HEK293 (cell line): ENCODE measurements around the gene LHX6.
A peak's percentile ranks its signal among the peaks of the same experiment; 100 is the strongest.

Source experiments
- CTCF ChIA-PET: fragments of 350-600 bp; formaldehyde crosslinking; extraction: SDS; loops from one replicate; lab custom pipeline; 2021; ENCODE audit warnings: antibody characterized with exemption; lab: Yijun Ruan, JAX
- POLR2A ChIA-PET: fragments of 300-600 bp; formaldehyde crosslinking; extraction: SDS; loops from one replicate; lab custom pipeline; 2020; ENCODE audit warnings: antibody characterized with exemption, inconsistent platforms; lab: Yijun Ruan, JAX
- H3K27ac ChIP-seq: fragments of 200-500 bp; sonication (Bioruptor generic); 2 replicates; pipeline ENCODE4 v1.5.1; 2014; ENCODE audit warnings: low read depth, low read length, control low read depth, inconsistent platforms; ENCODE audit errors: extremely low read depth
- H3K36me3 ChIP-seq, 2 experiments: fragments of 200-500 bp in 1 of 2; sonication (Bioruptor generic) in 1 of 2; 1 replicate in 1 of 2; 2 replicates in 1 of 2; pipeline ENCODE4 v1.5.1; 2014 to 2017; ENCODE audit warnings: inconsistent platforms in 2 of 2, low read length in 2 of 2; ENCODE audit not compliant: control insufficient read depth in 2 of 2, insufficient read depth in 1 of 2
- H3K4me1 ChIP-seq: fragments of 200-500 bp; sonication (Bioruptor generic); 2 replicates; pipeline ENCODE4 v1.5.1; 2014; ENCODE audit warnings: mild to moderate bottlenecking, low read length, inconsistent platforms; ENCODE audit not compliant: control insufficient read depth, insufficient read depth
- H3K4me3 ChIP-seq: 2 replicates; pipeline ENCODE4 v1.5.1; 2011; ENCODE audit warnings: low read depth, mild to moderate bottlenecking, control low read depth, low read length, moderate library complexity
- H3K9me3 ChIP-seq: fragments of 200-500 bp; sonication (Bioruptor generic); 2 replicates; pipeline ENCODE4 v1.5.1; 2014; ENCODE audit warnings: low read depth, low read length, inconsistent platforms; ENCODE audit not compliant: control insufficient read depth, insufficient read depth
- HOXA7 ChIP-seq: sonication (generic); formaldehyde crosslinking; IDR thresholded peaks from 2 replicates; pipeline ENCODE4 v1.8.1; 2022; ENCODE audit warnings: missing genetic modification reagents, borderline replicate concordance
- KLF16 ChIP-seq: fragments of 450-650 bp; formaldehyde crosslinking; IDR thresholded peaks from 2 replicates; pipeline ENCODE4 v1.5.1; 2017; ENCODE audit warnings: missing biosample characterization, missing genetic modification characterization
- KLF9 ChIP-seq: fragments of 450-650 bp; formaldehyde crosslinking; IDR thresholded peaks from 2 replicates; pipeline ENCODE4 v1.5.1; 2016; ENCODE audit warnings: missing biosample characterization, missing genetic modification characterization, low read depth
- OSR2 ChIP-seq: fragments of 450-650 bp; formaldehyde crosslinking; IDR thresholded peaks from 2 replicates; pipeline ENCODE4 v1.5.1; 2016; ENCODE audit warnings: missing biosample characterization, missing genetic modification characterization
- RBAK ChIP-seq: fragments of 450-650 bp; formaldehyde crosslinking; IDR thresholded peaks from 2 replicates; pipeline ENCODE4 v1.5.1; 2016; ENCODE audit warnings: missing biosample characterization, missing genetic modification characterization
- SP3 ChIP-seq: fragments of 450-650 bp; formaldehyde crosslinking; IDR thresholded peaks from 2 replicates; pipeline ENCODE4 v1.5.1; 2016; ENCODE audit warnings: missing biosample characterization, missing genetic modification characterization
- YY1 ChIP-seq: fragments of 450-650 bp; formaldehyde crosslinking; IDR thresholded peaks from 2 replicates; pipeline ENCODE4 v1.5.1; 2018; ENCODE audit warnings: missing biosample characterization, missing genetic modification characterization
- ZFHX2 ChIP-seq: fragments of 450-650 bp; formaldehyde crosslinking; conservative IDR thresholded peaks from 2 replicates; pipeline ENCODE4 v1.5.1; 2016; ENCODE audit warnings: missing biosample characterization, missing genetic modification characterization
- ZNF133 ChIP-seq: fragments of 450-650 bp; formaldehyde crosslinking; IDR thresholded peaks from 2 replicates; pipeline ENCODE4 v1.5.1; 2016; ENCODE audit warnings: missing biosample characterization, missing genetic modification characterization
- ZNF157 ChIP-seq: fragments of 450-650 bp; formaldehyde crosslinking; IDR thresholded peaks from 2 replicates; pipeline ENCODE4 v1.5.1; 2016; ENCODE audit warnings: missing biosample characterization, missing genetic modification characterization
- ZNF16 ChIP-seq: fragments of 450-650 bp; formaldehyde crosslinking; IDR thresholded peaks from 2 replicates; pipeline ENCODE4 v1.5.1; 2016; ENCODE audit warnings: low read depth, missing biosample characterization, missing genetic modification characterization
- ZNF24 ChIP-seq: fragments of 450-650 bp; formaldehyde crosslinking; IDR thresholded peaks from 2 replicates; pipeline ENCODE4 v1.5.1; 2016; ENCODE audit warnings: missing biosample characterization, missing genetic modification characterization
- ZNF274 ChIP-seq, 2 experiments: fragments of 200-500 bp in 1 of 2; fragments of 450-650 bp in 1 of 2; sonication (Bioruptor generic) in 1 of 2; formaldehyde crosslinking in 1 of 2; IDR thresholded peaks; 2 replicates each; pipeline versions ENCODE4 v1.5.1 to v1.6.1; 2014 to 2016; ENCODE audit warnings: borderline replicate concordance in 1 of 2, inconsistent platforms in 1 of 2, low read length in 1 of 2, missing biosample characterization in 1 of 2, missing genetic modification characterization in 1 of 2
- ZNF341 ChIP-seq: fragments of 450-650 bp; formaldehyde crosslinking; IDR thresholded peaks from 2 replicates; pipeline ENCODE4; 2016; ENCODE audit warnings: low read depth, missing biosample characterization, missing genetic modification characterization
- ZNF394 ChIP-seq: fragments of 450-650 bp; formaldehyde crosslinking; IDR thresholded peaks from 2 replicates; pipeline ENCODE4 v1.5.1; 2016; ENCODE audit warnings: missing biosample characterization, missing genetic modification characterization, mild to moderate bottlenecking, moderate library complexity, borderline replicate concordance
- ZNF529 ChIP-seq: fragments of 450-650 bp; formaldehyde crosslinking; IDR thresholded peaks from 2 replicates; pipeline ENCODE4 v1.5.1; 2017; ENCODE audit warnings: missing genetic modification characterization, missing biosample characterization; ENCODE audit not compliant: insufficient replicate concordance
- ZNF548 ChIP-seq: fragments of 450-650 bp; formaldehyde crosslinking; IDR thresholded peaks from 2 replicates; pipeline ENCODE4 v1.5.1; 2016; ENCODE audit warnings: missing biosample characterization, missing genetic modification characterization
- ZNF747 ChIP-seq: fragments of 450-650 bp; formaldehyde crosslinking; IDR thresholded peaks from 2 replicates; pipeline ENCODE4 v1.5.1; 2016; ENCODE audit warnings: missing biosample characterization, missing genetic modification characterization
- ZNF777 ChIP-seq: fragments of 450-650 bp; formaldehyde crosslinking; IDR thresholded peaks from 2 replicates; pipeline ENCODE4 v1.5.1; 2017; ENCODE audit warnings: missing biosample characterization, missing genetic modification characterization, borderline replicate concordance
- ZNF792 ChIP-seq: fragments of 450-650 bp; formaldehyde crosslinking; IDR thresholded peaks from 2 replicates; pipeline ENCODE4 v1.5.1; 2016; ENCODE audit warnings: missing biosample characterization, missing genetic modification characterization
- TF ChIP-seq, protein P1 (sequence below): fragments of 450-650 bp; formaldehyde crosslinking; IDR thresholded peaks from 2 replicates; pipeline ENCODE4 v1.5.1; 2016; ENCODE audit warnings: missing biosample characterization, missing genetic modification characterization
- TF ChIP-seq, protein P2 (sequence below): fragments of 450-650 bp; formaldehyde crosslinking; optimal IDR thresholded peaks from 2 replicates; pipeline ENCODE3; 2016; ENCODE audit warnings: missing biosample characterization, mild to moderate bottlenecking, missing genetic modification characterization
- TF ChIP-seq, protein P3 (sequence below): fragments of 450-650 bp; formaldehyde crosslinking; IDR thresholded peaks from 2 replicates; pipeline ENCODE4 v1.5.1; 2016; ENCODE audit warnings: missing biosample characterization, missing genetic modification characterization
- TF ChIP-seq, protein P4 (sequence below): fragments of 450-650 bp; formaldehyde crosslinking; IDR thresholded peaks from 2 replicates; pipeline ENCODE4 v1.5.1; 2017; ENCODE audit warnings: missing biosample characterization, missing genetic modification characterization
- TF ChIP-seq, protein P5 (sequence below): fragments of 450-650 bp; formaldehyde crosslinking; IDR thresholded peaks from 2 replicates; pipeline ENCODE4 v1.5.1; 2016; ENCODE audit warnings: missing biosample characterization, missing genetic modification characterization, borderline replicate concordance

The LHX6 gene

DNA sequence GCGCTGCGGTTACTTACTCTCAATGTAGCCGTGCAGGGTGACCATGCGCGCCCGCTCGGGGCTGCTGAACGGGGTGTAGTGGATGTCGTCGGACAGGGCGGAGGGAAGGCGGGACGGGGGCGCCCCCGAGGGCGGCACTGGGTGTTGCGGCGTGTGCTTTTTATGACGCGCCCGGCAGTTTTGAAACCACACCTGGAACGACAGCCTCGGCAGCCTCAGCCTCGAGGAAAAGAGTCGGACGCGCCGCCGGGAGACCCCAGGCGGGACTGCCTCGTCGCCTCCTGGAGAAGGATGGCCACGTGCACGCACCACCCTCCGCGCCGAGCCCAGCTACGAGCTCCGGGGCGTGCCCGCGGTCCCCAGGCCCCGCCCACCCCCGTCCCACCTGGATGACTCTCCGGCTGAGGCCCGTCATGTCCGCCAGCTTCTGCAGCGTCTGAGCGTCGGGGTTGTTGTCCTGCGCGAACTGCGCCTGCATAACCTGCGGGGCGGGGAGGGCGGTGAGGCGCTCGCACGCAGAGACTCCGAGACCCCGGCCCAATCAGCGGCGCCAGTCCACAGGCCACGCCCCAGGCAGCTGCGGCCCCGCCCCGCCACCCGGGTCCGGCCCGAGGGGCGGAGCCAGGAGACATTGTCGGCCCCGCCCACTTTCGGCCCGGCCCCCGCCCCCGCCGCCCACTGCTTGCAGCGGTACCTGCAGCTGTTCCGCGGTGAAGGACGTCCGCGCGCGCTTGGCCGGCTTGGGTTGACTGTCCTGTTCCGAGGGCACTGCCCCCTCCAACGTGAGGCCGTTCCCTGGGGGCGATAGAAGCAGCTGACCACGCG is 15.0 kb downstream of the LHX6 start (continued):
- TF ChIP-seq, protein P1, sequence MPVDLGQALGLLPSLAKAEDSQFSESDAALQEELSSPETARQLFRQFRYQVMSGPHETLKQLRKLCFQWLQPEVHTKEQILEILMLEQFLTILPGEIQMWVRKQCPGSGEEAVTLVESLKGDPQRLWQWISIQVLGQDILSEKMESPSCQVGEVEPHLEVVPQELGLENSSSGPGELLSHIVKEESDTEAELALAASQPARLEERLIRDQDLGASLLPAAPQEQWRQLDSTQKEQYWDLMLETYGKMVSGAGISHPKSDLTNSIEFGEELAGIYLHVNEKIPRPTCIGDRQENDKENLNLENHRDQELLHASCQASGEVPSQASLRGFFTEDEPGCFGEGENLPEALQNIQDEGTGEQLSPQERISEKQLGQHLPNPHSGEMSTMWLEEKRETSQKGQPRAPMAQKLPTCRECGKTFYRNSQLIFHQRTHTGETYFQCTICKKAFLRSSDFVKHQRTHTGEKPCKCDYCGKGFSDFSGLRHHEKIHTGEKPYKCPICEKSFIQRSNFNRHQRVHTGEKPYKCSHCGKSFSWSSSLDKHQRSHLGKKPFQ, result no peak
- TF ChIP-seq YY1 (tag by site-specific recombination), result no peak
- peak; percentile 45; the same call in 1 of the 2 replicates for TF ChIP-seq ZNF341 (tag by site-specific recombination)
- TF ChIP-seq ZFHX2 (tag by site-specific recombination), result peak; percentile 72
- no peak for TF ChIP-seq ZNF747 (tag by site-specific recombination)
- no peak for TF ChIP-seq ZNF394
- no peak for TF ChIP-seq HOXA7 (CRISPR knock-in tag)
- no peak for TF ChIP-seq ZNF548 (tag by site-specific recombination)
- peak; percentile 56; the same call in 1 of the 2 replicates for TF ChIP-seq SP3 (tag by site-specific recombination)
- no peak for TF ChIP-seq ZNF274 (IDR thresholded peaks at IDR 0.05; ENCODE audit: low read length)
- no peak for TF ChIP-seq ZNF274 (tag by site-specific recombination; IDR thresholded peaks at IDR 0.05; ENCODE audit: borderline replicate concordance)
- no peak for TF ChIP-seq ZNF529 (tag by site-specific recombination)
- TF ChIP-seq, protein P2, sequence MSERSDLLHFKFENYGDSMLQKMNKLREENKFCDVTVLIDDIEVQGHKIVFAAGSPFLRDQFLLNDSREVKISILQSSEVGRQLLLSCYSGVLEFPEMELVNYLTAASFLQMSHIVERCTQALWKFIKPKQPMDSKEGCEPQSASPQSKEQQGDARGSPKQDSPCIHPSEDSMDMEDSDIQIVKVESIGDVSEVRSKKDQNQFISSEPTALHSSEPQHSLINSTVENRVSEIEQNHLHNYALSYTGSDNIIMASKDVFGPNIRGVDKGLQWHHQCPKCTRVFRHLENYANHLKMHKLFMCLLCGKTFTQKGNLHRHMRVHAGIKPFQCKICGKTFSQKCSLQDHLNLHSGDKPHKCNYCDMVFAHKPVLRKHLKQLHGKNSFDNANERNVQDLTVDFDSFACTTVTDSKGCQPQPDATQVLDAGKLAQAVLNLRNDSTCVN (tag by site-specific recombination), result peak; percentile 54
- no peak for TF ChIP-seq ZNF157 (tag by site-specific recombination)
- peak; percentile 59; the same call in 1 of the 2 replicates for TF ChIP-seq KLF9 (tag by site-specific recombination)
- no peak for TF ChIP-seq KLF16 (tag by site-specific recombination)
- TF ChIP-seq, protein P3, sequence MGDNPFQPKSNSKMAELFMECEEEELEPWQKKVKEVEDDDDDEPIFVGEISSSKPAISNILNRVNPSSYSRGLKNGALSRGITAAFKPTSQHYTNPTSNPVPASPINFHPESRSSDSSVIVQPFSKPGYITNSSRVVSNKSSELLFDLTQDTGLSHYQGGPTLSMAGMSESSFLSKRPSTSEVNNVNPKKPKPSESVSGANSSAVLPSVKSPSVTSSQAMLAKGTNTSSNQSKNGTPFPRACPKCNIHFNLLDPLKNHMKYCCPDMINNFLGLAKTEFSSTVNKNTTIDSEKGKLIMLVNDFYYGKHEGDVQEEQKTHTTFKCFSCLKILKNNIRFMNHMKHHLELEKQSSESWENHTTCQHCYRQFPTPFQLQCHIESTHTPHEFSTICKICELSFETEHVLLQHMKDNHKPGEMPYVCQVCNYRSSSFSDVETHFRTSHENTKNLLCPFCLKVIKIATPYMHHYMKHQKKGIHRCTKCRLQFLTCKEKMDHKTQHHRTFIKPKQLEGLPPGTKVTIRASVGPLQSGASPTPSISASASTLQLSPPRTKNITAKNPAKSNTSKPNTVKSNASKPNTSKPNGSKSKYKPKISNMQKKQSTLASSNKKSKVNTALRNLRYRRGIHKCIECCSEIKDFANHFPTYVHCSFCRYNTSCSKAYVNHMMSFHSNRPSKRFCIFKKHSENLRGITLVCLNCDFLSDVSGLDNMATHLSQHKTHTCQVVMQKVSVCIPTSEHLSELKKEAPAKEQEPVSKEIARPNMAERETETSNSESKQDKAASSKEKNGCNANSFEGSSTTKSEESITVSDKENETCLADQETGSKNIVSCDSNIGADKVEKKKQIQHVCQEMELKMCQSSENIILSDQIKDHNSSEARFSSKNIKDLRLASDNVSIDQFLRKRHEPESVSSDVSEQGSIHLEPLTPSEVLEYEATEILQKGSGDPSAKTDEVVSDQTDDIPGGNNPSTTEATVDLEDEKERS, result no peak

DNA sequence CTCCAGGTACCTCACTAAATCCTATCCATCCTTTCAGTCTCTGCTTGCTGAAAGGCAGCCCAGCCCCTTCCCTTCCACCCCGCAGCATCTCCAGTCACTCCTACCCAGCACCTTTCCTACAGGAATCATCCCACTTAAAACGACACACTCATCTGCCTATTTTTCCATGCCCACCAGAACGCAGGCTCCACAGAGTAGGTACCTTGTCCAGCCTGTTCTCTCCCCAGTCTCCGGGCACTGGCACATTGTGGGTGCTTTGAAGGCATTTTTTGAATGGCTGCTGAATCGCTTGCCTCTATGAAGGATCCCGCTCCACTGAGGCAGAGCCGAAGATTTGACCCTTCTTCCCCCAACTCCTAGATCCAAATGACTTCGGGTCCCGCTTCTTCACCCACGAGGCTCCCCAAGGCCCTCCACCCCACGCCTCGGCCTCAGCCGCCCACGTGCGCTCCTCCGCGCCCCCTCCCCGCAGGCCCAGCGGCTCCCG is 15.6 kb downstream of the LHX6 start:
- no peaks in the 10 kb centered on the region for H3K36me3 ChIP-seq
- H3K4me1 ChIP-seq, result no peaks in the 10 kb centered on the region
- TF ChIP-seq RBAK (tag by site-specific recombination), result no peak
- TF ChIP-seq ZNF529 (tag by site-specific recombination), result no peak
- no peak for TF ChIP-seq ZNF792 (tag by site-specific recombination)
- TF ChIP-seq ZNF24 (tag by site-specific recombination), result no peak
- TF ChIP-seq ZNF133, result no peak
- TF ChIP-seq ZFHX2 (tag by site-specific recombination), result no peak
- TF ChIP-seq OSR2, result no peak
- TF ChIP-seq, protein P4, sequence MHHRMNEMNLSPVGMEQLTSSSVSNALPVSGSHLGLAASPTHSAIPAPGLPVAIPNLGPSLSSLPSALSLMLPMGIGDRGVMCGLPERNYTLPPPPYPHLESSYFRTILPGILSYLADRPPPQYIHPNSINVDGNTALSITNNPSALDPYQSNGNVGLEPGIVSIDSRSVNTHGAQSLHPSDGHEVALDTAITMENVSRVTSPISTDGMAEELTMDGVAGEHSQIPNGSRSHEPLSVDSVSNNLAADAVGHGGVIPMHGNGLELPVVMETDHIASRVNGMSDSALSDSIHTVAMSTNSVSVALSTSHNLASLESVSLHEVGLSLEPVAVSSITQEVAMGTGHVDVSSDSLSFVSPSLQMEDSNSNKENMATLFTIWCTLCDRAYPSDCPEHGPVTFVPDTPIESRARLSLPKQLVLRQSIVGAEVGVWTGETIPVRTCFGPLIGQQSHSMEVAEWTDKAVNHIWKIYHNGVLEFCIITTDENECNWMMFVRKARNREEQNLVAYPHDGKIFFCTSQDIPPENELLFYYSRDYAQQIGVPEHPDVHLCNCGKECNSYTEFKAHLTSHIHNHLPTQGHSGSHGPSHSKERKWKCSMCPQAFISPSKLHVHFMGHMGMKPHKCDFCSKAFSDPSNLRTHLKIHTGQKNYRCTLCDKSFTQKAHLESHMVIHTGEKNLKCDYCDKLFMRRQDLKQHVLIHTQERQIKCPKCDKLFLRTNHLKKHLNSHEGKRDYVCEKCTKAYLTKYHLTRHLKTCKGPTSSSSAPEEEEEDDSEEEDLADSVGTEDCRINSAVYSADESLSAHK (tag by site-specific recombination), result no peak
- TF ChIP-seq ZNF777, result no peak
- TF ChIP-seq, protein P5, sequence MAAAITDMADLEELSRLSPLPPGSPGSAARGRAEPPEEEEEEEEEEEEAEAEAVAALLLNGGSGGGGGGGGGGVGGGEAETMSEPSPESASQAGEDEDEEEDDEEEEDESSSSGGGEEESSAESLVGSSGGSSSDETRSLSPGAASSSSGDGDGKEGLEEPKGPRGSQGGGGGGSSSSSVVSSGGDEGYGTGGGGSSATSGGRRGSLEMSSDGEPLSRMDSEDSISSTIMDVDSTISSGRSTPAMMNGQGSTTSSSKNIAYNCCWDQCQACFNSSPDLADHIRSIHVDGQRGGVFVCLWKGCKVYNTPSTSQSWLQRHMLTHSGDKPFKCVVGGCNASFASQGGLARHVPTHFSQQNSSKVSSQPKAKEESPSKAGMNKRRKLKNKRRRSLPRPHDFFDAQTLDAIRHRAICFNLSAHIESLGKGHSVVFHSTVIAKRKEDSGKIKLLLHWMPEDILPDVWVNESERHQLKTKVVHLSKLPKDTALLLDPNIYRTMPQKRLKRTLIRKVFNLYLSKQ (tag by site-specific recombination), result no peak
- no peak for TF ChIP-seq ZNF16 (tag by site-specific recombination)
- TF ChIP-seq, all 188 proteins: peak for 0
- Histone ChIP-seq H3K27ac (no peak overlapping the region), H3K4me3 (no peak overlapping the region), H3K9me3 (no peaks in the 10 kb centered on the region)
- ChIA-PET CTCF (no interaction called here), POLR2A (interaction anchor here (0.6 to 1.5 kb wide), 4 partner anchors 9 to 1252 kb away, joined by 4 to 8 read pairs (median 5); partner anchors contain the start of gene LHX6)
